Measurements from ENCODE around the gene RALGPS2. TPM values are rescaled to one million over a fixed set of nuclear protein-coding genes. Genes with fewer than 3 reads are reported as not detected.

Gene RALGPS2
- total RNA-seq, 2 experiments from 2014 or later: 2.2 to 3.0 TPM

- no peaks in the 10 kb centered on the region for H3K36me3 Mint-ChIP-seq (ENCODE audit: low read depth)
- ChIA-PET POLR2A (interaction anchor here (1.1 kb wide), 1 partner anchor 26 kb away, joined by 3 read pairs; no protein-coding TSS in a partner anchor), CTCF (interaction anchor here (0.7 kb wide), 1 partner anchor 116 kb away, joined by 3 read pairs; no protein-coding TSS in a partner anchor)
- no peak overlapping the region for H3K4me3 Mint-ChIP-seq
- H3K27me3 Mint-ChIP-seq: no peaks in the 10 kb centered on the region
- no peaks in the 10 kb centered on the region for H3K9me3 Mint-ChIP-seq
- H3K4me1 Mint-ChIP-seq: no peaks in the 10 kb centered on the region
- no peak overlapping the region for H3K27ac Mint-ChIP-seq
- DNase-seq: no peak
These were observed 161.5 kb downstream of the RALGPS2 start for GRCh38 chr1:178886551-178886950.

GRCh38 chr1:178895928-178896327 is 170.9 kb downstream of the RALGPS2 start:
- H3K4me3 Mint-ChIP-seq: no peak overlapping the region
- DNase-seq: no peak
- H3K9me3 Mint-ChIP-seq: no peaks in the 10 kb centered on the region
- no peaks in the 10 kb centered on the region for H3K36me3 Mint-ChIP-seq (ENCODE audit: low read depth)
- H3K4me1 Mint-ChIP-seq: peaks cover 3% of the 10 kb centered on the region
- H3K27ac Mint-ChIP-seq: no peak overlapping the region
- peaks cover 4% of the 10 kb centered on the region for H3K27me3 Mint-ChIP-seq
- POLR2A ChIA-PET: no interaction called here
- CTCF ChIA-PET: no interaction called here

GRCh38 chr1:178898401-178898800 is 173.4 kb downstream of the RALGPS2 start:
- H3K27me3 Mint-ChIP-seq: peaks cover 4% of the 10 kb centered on the region
- no peak overlapping the region for H3K27ac Mint-ChIP-seq
- POLR2A ChIA-PET: no interaction called here
- DNase-seq: no peak
- H3K9me3 Mint-ChIP-seq: no peaks in the 10 kb centered on the region
- no peaks in the 10 kb centered on the region for H3K36me3 Mint-ChIP-seq (ENCODE audit: low read depth)
- peaks cover 3% of the 10 kb centered on the region for H3K4me1 Mint-ChIP-seq
- no peak overlapping the region for H3K4me3 Mint-ChIP-seq
- CTCF ChIA-PET: no interaction called here

- peaks cover 3% of the 10 kb centered on the region for H3K4me1 Mint-ChIP-seq
- DNase-seq: no peak
- H3K9me3 Mint-ChIP-seq: no peaks in the 10 kb centered on the region
- no peaks in the 10 kb centered on the region for H3K36me3 Mint-ChIP-seq (ENCODE audit: low read depth)
- no peak overlapping the region for H3K4me3 Mint-ChIP-seq
- no peak overlapping the region for H3K27ac Mint-ChIP-seq
- H3K27me3 Mint-ChIP-seq: peaks cover 4% of the 10 kb centered on the region
- CTCF ChIA-PET: interaction anchor here (0.6 kb wide), 1 partner anchor 275 kb away, joined by 4 read pairs; no protein-coding TSS in a partner anchor
- POLR2A ChIA-PET: no interaction called here
These were observed 174.4 kb downstream of the RALGPS2 start for GRCh38 chr1:178899402-178899801.

- H3K27me3 Mint-ChIP-seq: no peaks in the 10 kb centered on the region
- H3K27ac Mint-ChIP-seq: no peak overlapping the region
- DNase-seq: no peak
- no peaks in the 10 kb centered on the region for H3K9me3 Mint-ChIP-seq
- CTCF ChIA-PET: interaction anchor here (1.1 kb wide), 1 partner anchor 14 kb away, joined by 3 read pairs; no protein-coding TSS in a partner anchor
- H3K36me3 Mint-ChIP-seq (ENCODE audit: low read depth): no peaks in the 10 kb centered on the region
- POLR2A ChIA-PET: no interaction called here
- H3K4me3 Mint-ChIP-seq: no peak overlapping the region
- peaks cover 3% of the 10 kb centered on the region for H3K4me1 Mint-ChIP-seq
These were observed 176.6 kb downstream of the RALGPS2 start for GRCh38 chr1:178901482-178902125.

GRCh38 chr1:178908358-178908757 is 183.3 kb downstream of the RALGPS2 start:
- H3K4me1 Mint-ChIP-seq: no peaks in the 10 kb centered on the region
- peaks cover 2% of the 10 kb centered on the region for H3K9me3 Mint-ChIP-seq
- no peaks in the 10 kb centered on the region for H3K36me3 Mint-ChIP-seq (ENCODE audit: low read depth)
- H3K27ac Mint-ChIP-seq: no peak overlapping the region
- ChIA-PET CTCF (no interaction called here), POLR2A (no interaction called here)
- peaks cover 10% of the 10 kb centered on the region for H3K27me3 Mint-ChIP-seq
- DNase-seq: no peak
- H3K4me3 Mint-ChIP-seq: no peak overlapping the region

GRCh38 chr1:178910023-178910422 is 185.0 kb downstream of the RALGPS2 start:
- H3K4me3 Mint-ChIP-seq: no peak overlapping the region
- peaks cover 12% of the 10 kb centered on the region for H3K27me3 Mint-ChIP-seq
- no peak overlapping the region for H3K27ac Mint-ChIP-seq
- H3K9me3 Mint-ChIP-seq: peaks cover 2% of the 10 kb centered on the region
- CTCF ChIA-PET: no interaction called here
- no peaks in the 10 kb centered on the region for H3K36me3 Mint-ChIP-seq (ENCODE audit: low read depth)
- H3K4me1 Mint-ChIP-seq: no peaks in the 10 kb centered on the region
- no peak for DNase-seq
- POLR2A ChIA-PET: no interaction called here

- no peaks in the 10 kb centered on the region for H3K36me3 Mint-ChIP-seq (ENCODE audit: low read depth)
- no peak overlapping the region for H3K4me3 Mint-ChIP-seq
- peaks cover 2% of the 10 kb centered on the region for H3K9me3 Mint-ChIP-seq
- DNase-seq: no peak
- ChIA-PET CTCF (no interaction called here), POLR2A (interaction anchor here (0.7 kb wide), 1 partner anchor 26 kb away, joined by 3 read pairs; no protein-coding TSS in a partner anchor)
- no peak overlapping the region for H3K27ac Mint-ChIP-seq
- H3K4me1 Mint-ChIP-seq: no peaks in the 10 kb centered on the region
- peaks cover 17% of the 10 kb centered on the region for H3K27me3 Mint-ChIP-seq
These were observed 187.6 kb downstream of the RALGPS2 start for GRCh38 chr1:178912597-178912996.

GRCh38 chr1:178916448-178917174 is 191.6 kb downstream of the RALGPS2 start:
- no peak for DNase-seq
- no peak overlapping the region for H3K4me3 Mint-ChIP-seq
- peaks cover 14% of the 10 kb centered on the region for H3K27me3 Mint-ChIP-seq
- H3K4me1 Mint-ChIP-seq: no peaks in the 10 kb centered on the region
- no peak overlapping the region for H3K27ac Mint-ChIP-seq
- no peaks in the 10 kb centered on the region for H3K36me3 Mint-ChIP-seq (ENCODE audit: low read depth)
- ChIA-PET CTCF (no interaction called here), POLR2A (no interaction called here)
- no peaks in the 10 kb centered on the region for H3K9me3 Mint-ChIP-seq

GRCh38 chr1:178918308-178918707 is 193.3 kb downstream of the RALGPS2 start:
- no peak for DNase-seq
- POLR2A ChIA-PET: no interaction called here
- H3K36me3 Mint-ChIP-seq (ENCODE audit: low read depth): no peaks in the 10 kb centered on the region

GRCh38 chr1:178918955-178919354 is 193.9 kb downstream of the RALGPS2 start:
- DNase-seq: no peak
- peaks cover 11% of the 10 kb centered on the region for H3K27me3 Mint-ChIP-seq
- H3K9me3 Mint-ChIP-seq: no peaks in the 10 kb centered on the region
- H3K27ac Mint-ChIP-seq: no peak overlapping the region
- CTCF ChIA-PET: no interaction called here
- POLR2A ChIA-PET: no interaction called here
- H3K4me1 Mint-ChIP-seq: no peaks in the 10 kb centered on the region
- H3K36me3 Mint-ChIP-seq (ENCODE audit: low read depth): no peaks in the 10 kb centered on the region
- H3K4me3 Mint-ChIP-seq: no peak overlapping the region

More at GRCh38 chr1:178918308-178918707, 193.3 kb downstream of the RALGPS2 start:
- no peak overlapping the region for H3K27ac Mint-ChIP-seq
- CTCF ChIA-PET: no interaction called here
- no peaks in the 10 kb centered on the region for H3K9me3 Mint-ChIP-seq
- peaks cover 13% of the 10 kb centered on the region for H3K27me3 Mint-ChIP-seq
- no peaks in the 10 kb centered on the region for H3K4me1 Mint-ChIP-seq
- H3K4me3 Mint-ChIP-seq: no peak overlapping the region

GRCh38 chr1:178919581-178919980 is 194.5 kb downstream of the RALGPS2 start:
- no peak for DNase-seq
- Mint-ChIP-seq H3K4me1 (no peaks in the 10 kb centered on the region), H3K27me3 (peaks cover 11% of the 10 kb centered on the region), H3K4me3 (no peak overlapping the region), H3K27ac (no peak overlapping the region), H3K9me3 (no peaks in the 10 kb centered on the region), H3K36me3 (ENCODE audit: low read depth) (no peaks in the 10 kb centered on the region)
- ChIA-PET POLR2A (no interaction called here), CTCF (no interaction called here)

- no peak for DNase-seq
- peaks cover 6% of the 10 kb centered on the region for H3K27me3 Mint-ChIP-seq
- no peaks in the 10 kb centered on the region for H3K36me3 Mint-ChIP-seq (ENCODE audit: low read depth)
These were observed 196.5 kb downstream of the RALGPS2 start for GRCh38 chr1:178921499-178921898.

GRCh38 chr1:178923512-178923911 is 198.5 kb downstream of the RALGPS2 start:
- no peak for DNase-seq
- Mint-ChIP-seq H3K9me3 (no peaks in the 10 kb centered on the region), H3K27me3 (peaks cover 4% of the 10 kb centered on the region), H3K36me3 (ENCODE audit: low read depth) (no peaks in the 10 kb centered on the region), H3K4me1 (no peaks in the 10 kb centered on the region), H3K27ac (no peak overlapping the region), H3K4me3 (no peak overlapping the region)
- ChIA-PET POLR2A (no interaction called here), CTCF (no interaction called here)

More at GRCh38 chr1:178921499-178921898, 196.5 kb downstream of the RALGPS2 start:
- H3K4me1 Mint-ChIP-seq: no peaks in the 10 kb centered on the region
- ChIA-PET POLR2A (no interaction called here), CTCF (no interaction called here)
- no peak overlapping the region for H3K27ac Mint-ChIP-seq
- no peaks in the 10 kb centered on the region for H3K9me3 Mint-ChIP-seq
- H3K4me3 Mint-ChIP-seq: no peak overlapping the region

All from activated CD4-positive, alpha-beta memory T cell treated with anti-CD3 and anti-CD28 coated beads, Interleukin-2, amount 10 ng/mL, durations not matched to agents 7 days and 5 days (primary cell).